Testis (tissue), 2 donors: ENCODE data around the gene PFN3.

ENCODE experiments used
- POLR2A ChIP-seq: fragments of 450-650 bp; IDR thresholded peaks from one replicate; pipeline ENCODE4 v1.6.1; 2017; ENCODE audit warnings: antibody characterized with exemption, mild to moderate bottlenecking, moderate library complexity
- TF ChIP-seq, protein P1 (sequence below), 3 experiments: fragments of 450-650 bp in 2 of 3; fragments of 200-600 bp in 1 of 3; sonication (generic) in 1 of 3; IDR thresholded peaks; one replicate each; pipeline ENCODE4 v1.5.1; 2016 to 2019; ENCODE audit warnings: antibody characterized with exemption in 3 of 3, mild to moderate bottlenecking in 2 of 3, moderate library complexity in 1 of 3

DNA sequence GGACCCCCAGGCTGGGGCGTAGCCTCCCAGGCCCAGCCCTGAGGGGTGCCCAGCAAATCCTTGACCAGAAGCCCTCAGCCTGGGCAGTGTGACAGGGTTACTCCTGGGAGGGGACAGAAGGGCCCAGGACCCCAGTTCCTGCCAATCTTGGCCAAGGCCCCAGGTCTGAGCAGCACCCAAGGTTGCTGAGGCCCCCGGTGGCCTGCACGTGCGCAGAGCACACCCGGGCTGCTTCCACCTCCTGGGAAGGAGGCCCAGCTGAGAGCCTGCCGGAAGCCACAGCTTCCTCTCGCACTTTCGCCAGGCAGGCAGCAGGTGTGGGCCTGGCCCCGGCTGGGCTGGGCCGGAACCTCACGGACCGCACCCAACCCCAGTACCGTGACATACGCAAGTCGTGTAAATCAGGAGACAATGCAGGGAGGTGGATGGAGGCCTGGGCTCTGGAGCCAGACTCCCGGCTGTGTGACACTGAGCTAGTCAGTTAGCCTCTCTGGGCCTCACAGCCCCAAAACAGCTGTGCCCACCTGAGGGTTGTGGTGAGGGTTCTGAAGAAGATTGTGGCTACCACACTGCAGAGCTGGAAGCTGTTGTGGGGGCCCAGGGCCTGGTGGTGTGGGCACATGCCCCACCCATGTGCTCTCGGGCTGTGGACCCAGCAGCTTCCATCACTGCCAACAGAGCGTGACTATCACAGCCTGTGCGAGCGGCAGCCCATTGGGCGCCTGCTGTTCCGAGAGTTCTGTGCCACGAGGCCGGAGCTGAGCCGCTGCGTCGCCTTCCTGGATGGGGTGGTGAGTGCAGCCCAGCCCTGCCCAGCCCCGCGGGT lies 31.1 kb upstream of the PFN3 start:
- TF ChIP-seq POLR2A = no peak
- TF ChIP-seq, protein P1, sequence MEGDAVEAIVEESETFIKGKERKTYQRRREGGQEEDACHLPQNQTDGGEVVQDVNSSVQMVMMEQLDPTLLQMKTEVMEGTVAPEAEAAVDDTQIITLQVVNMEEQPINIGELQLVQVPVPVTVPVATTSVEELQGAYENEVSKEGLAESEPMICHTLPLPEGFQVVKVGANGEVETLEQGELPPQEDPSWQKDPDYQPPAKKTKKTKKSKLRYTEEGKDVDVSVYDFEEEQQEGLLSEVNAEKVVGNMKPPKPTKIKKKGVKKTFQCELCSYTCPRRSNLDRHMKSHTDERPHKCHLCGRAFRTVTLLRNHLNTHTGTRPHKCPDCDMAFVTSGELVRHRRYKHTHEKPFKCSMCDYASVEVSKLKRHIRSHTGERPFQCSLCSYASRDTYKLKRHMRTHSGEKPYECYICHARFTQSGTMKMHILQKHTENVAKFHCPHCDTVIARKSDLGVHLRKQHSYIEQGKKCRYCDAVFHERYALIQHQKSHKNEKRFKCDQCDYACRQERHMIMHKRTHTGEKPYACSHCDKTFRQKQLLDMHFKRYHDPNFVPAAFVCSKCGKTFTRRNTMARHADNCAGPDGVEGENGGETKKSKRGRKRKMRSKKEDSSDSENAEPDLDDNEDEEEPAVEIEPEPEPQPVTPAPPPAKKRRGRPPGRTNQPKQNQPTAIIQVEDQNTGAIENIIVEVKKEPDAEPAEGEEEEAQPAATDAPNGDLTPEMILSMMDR (IDR thresholded peaks at IDR 0.05) = no peak
